ENCODE measurements around the gene KCNE3.

DNA sequence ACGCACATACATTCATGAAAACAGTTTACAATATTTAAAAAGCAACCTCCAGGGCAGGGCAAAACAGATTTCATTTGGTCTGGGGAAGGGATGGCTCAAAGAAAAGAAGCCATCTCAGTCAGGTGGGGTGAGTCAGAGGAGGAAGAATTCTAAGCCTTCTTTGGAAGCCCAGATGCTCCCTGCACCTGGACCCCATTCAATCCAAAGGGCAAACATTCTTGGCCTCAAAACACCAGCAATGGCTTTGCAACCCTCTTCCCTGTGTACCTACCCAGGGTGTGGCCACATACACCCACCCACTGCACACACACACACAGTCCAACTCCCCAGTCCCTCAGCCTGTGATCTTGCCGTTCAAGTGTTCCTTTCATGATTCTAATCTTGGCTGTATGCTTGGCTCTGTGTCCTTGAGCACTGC lies 2.0 kb downstream of the KCNE3 start:
- TF ChIP-seq, protein P1, sequence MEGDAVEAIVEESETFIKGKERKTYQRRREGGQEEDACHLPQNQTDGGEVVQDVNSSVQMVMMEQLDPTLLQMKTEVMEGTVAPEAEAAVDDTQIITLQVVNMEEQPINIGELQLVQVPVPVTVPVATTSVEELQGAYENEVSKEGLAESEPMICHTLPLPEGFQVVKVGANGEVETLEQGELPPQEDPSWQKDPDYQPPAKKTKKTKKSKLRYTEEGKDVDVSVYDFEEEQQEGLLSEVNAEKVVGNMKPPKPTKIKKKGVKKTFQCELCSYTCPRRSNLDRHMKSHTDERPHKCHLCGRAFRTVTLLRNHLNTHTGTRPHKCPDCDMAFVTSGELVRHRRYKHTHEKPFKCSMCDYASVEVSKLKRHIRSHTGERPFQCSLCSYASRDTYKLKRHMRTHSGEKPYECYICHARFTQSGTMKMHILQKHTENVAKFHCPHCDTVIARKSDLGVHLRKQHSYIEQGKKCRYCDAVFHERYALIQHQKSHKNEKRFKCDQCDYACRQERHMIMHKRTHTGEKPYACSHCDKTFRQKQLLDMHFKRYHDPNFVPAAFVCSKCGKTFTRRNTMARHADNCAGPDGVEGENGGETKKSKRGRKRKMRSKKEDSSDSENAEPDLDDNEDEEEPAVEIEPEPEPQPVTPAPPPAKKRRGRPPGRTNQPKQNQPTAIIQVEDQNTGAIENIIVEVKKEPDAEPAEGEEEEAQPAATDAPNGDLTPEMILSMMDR (conservative IDR thresholded peaks at IDR 0.05; ENCODE audit: low read depth, low read length): no peak
- no peak for TF ChIP-seq EZH2 (IDR thresholded peaks at IDR 0.05; ENCODE audit: borderline replicate concordance, low read depth, low read length, poor library complexity, severe bottlenecking)
